Adrenal gland (tissue), 5 donors: ENCODE results near the gene LIN52.

ENCODE experiments used
- CTCF ChIP-seq, 6 experiments: fragments of 450-650 bp in 4 of 6; fragments of 200-600 bp in 2 of 6; sonication (generic) in 1 of 6; IDR thresholded peaks; 1 replicate in 5 of 6; 2 replicates in 1 of 6; pipeline versions ENCODE4 v1.5.1 to v1.8.0; 2016 to 2021; ENCODE audit warnings: antibody characterized with exemption in 6 of 6, mild to moderate bottlenecking in 2 of 6, moderate library complexity in 1 of 6
- POLR2A ChIP-seq, 2 donors: fragments of 450-650 bp; IDR thresholded peaks; one replicate each; pipeline ENCODE4 v1.6.1; 2017; ENCODE audit warnings: antibody characterized with exemption in 2 of 2, mild to moderate bottlenecking in 2 of 2, moderate library complexity in 1 of 2
- donor health status: DM: no; HTN: no; CAD: no.

- TF ChIP-seq POLR2A (IDR thresholded peaks at IDR 0.05) = no peak
- no peak for TF ChIP-seq CTCF (IDR thresholded peaks at IDR 0.05)
These were observed 95.1 kb downstream of the LIN52 start for GRCh38 chr14:74179856-74180255.
